Astrocyte of the hippocampus (primary cell): Measurements from ENCODE around the gene PRELID3B.
"Not testable (repeated sequence)": the region's sequence is repeated elsewhere in the genome, so short reads cannot be mapped to it uniquely, and the experiment has no call there.

Source experiments
- DNase-seq: peaks from one replicate; pipeline ENCODE4 v3.0.0; 2011; ENCODE audit warnings: low read depth, low spot score

Gene PRELID3B

DNA sequence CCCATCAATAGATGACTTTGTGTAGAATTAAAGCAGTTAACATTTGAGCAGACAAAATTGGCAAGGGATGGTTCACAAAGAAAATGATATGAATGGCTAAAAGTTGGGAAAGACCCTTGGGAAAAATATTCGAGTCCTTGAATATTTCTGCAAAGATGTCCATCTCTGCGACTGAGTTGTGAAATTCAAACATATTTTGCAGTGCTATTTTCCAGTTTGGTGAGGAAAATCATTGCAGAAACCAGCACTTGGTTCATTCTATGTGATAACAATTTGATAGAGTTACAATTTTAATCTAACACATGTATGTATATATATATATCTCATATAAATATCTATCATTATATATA, 6.1 kb upstream of the PRELID3B start:
- DNase-seq = no peak

DNA sequence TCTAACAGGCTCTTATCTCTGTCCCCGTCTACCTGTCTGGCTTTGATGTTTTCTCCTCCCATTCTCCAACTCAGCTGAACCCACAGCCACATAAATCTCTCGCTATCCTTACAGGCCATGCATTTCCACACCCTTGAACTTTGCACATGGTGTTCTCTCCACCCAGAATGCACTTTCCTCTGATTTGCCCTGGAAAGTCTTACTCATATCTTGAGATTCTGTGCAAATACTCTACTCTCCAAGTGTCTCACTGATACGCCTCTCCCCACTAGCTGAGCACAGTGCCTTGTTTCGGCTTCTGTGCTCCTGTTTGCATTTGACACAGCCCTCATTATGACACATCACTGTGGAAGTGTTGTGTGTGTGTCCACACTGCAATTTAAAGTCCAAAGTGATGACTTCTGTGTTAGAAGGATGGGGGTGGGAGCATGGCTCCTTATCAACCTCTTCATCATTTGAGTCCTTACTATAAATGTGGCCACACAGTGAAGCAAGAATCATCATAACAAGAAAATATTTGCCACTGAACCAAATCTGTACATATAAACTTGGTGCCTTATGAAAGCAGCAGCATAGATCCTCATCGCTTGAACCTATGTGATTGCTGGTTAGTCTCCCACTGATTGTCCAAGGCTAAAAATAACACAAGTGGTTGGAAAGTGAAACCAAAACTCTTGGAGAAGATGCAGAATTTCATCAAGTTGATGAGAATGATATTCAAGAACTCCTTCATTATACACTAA, 5.5 kb upstream of the PRELID3B start:
- peak; percentile 24 for DNase-seq

DNA sequence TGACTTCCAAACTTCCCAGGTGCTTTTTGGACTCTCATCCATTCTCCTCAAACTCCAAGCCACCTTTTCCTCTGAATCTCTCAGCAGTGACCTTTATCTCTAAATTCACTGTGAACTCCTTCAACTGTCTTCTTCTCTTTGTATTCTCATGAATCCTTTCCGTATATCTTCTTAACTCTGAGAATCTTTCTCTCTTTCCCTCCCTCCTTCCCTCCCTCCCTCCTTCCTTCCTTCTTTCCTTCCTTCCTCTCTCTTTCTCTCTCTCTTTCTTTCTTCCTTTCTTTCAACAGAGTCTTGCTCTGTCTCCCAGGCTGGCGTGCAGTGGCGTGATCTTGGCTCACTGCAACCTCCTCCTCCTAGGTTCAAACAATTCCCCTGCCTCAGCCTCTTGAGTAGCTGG, 4.3 kb upstream of the PRELID3B start:
- no peak for DNase-seq

DNA sequence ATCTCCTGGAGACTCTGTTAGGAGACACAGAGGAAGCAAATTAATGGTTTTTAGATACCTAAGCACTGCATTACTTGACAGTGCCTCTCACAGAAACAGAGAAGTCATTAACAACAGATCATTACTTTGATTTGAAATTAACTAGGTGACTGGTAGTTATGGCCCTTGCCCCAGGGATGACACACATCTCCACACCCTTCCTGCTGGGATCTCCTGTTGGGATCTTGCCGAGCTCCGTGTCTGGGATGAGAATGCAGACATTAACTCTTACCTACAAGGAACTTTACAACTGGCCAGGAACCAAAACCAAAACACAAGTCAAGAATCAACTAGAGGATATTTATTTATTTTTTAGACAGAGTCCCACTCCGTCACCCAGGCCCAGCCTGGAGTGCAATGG, 2.2 kb upstream of the PRELID3B start:
- DNase-seq = no peak

DNA sequence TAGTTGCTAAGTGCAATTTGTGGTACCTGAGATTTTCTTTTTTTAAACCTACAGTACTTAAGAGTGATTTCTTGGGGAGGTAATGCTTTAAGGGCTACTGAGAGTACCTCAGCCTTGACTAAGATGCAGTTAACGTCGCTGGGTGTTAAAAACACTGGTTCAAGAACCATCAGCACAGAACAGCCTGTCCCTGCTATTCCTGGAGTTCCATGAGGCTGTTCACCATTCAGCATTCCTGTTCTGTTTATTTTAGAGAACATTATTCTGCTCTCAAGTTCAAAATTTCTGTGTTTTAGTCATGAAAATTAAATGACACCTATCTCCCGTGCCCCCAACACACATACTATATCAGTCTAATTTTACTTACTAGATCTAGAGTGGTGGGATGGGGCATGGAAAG, 1.7 kb upstream of the PRELID3B start:
- DNase-seq = no peak

DNA sequence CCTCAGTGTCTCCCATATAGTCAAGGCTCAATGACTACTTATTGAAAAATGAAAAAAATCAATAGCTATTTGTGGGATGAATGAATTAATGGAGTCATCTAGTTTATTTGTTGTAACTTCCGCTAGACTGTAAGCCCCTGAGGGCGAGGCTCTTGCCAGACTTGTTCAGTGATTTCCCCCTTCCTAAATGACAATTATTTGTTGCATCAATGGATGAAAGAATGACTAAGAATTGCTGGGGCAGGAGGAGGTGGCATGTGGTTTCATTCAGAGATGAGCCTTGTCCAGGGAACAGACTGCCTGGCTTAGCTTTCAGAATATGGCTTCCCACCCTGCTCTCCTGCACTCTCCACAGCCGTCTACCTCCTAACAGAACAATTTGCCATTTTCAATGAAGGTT, 1.1 kb upstream of the PRELID3B start:
- no peak for DNase-seq

DNA sequence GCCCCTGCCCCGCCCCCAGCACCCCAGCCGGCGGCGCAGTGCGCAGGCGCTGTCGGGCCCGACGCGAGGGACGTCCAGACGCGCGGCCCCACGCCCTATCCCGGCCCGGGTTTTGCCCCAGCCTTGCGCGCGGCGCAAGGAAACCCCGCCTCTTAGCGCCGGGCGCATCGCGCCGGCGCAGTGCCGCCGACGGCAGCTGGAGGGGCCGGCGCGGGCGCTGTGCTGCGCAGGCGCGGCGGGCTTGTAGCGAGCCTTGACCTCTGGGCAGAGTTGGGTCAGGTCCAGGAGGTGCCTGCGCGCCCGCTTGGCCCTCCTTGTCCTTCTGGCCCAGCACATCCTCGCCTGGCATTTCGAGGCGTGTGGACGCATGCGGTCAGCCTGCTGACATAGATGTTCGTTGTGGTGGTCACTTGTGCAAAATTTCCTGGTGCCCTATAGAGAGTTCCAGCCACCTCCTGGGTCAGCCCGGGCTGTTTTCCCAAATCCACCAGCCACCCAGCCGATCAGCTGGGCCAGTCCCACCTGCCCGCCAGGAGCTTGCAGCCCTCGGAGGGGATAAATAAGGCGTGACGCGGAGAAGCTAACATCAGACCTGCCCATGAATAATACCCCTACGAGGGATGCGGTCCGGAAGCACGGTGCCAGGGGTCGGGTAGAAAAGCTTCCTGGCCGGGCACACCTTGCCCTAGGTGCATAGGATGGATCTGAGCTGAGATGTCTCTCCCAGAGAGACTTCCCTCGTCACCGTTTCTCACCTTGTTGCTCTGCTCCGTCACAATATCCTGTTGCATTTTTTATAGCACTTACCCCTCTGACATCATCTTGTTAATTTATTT, 428 bp upstream of the PRELID3B start:
- peak; percentile 98 for DNase-seq

DNA sequence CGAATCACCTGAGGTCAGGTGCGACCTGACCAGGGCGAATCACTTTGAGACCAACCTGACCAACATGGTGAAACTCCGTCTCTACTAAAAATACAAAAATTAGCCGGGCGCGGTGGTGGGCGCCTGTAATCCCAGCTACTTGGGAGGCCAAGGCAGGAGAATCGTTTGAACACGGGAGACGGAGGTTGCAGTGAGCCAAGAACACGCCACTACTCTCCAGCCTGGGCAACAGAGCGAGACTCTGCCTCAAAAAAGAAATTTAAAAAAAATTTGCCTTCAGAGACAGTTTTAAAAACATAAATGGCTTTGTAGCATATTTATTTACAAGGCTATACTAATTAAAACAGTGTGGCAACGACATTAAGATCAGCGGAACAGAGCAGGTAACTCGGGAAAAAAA, 1.1 kb downstream of the PRELID3B start:
- DNase-seq = not testable (repeated sequence)

DNA sequence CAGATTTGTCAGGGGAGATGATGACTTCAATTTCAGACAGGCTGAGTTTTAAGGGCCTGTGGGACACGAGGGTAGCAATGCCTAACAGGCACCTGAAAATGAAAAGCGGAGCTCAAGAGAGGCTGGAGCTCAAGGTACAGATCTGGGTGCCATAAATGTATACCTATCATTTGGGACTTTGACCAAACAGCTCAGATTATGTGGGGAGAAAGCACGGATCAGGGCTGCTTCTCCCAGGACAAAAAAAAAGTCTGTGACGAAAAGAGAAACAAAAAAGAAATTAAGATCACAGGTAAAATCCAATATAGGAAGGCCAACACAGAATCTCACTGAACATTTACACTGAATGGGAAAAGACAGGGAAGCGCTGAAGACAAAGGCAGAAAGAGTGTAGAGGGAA, 1.9 kb downstream of the PRELID3B start:
- no peak for DNase-seq

DNA sequence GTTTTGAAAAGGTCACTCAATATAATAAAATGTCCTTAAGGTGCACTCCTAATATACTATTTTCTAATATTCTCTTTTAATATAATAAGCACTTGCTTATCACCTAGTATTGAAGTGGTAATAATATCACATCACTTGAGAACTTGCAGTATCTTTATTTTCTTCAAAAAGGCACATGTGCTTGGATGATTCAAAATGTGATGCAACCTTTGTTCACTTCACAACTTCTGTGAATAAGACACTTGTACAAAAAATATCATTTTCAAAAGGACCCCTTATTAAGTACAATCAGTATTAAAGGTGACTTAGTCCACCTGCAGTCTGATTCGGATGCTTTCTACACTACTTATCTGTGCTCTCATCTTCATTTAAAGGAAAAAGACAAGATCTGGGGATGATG, 3.4 kb downstream of the PRELID3B start:
- DNase-seq = no peak

DNA sequence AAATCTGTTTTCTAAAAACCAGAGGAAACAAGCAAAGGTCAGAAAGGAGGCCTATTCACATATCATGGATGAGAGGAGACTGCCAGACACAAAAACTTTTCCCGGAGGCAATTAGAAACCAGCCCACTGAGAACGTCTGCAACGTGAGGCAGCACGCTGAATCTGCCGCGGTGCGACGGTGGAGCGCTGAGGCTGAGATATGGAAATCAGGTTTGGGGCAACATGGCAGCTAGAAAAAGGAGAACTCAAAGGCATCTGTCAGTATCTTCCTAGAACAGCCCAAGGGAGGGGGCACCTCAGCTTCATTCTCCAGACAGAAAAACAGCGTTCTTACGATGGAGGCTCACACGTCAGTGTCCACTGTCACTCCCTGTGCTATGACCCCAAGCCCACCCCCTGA, 5.2 kb downstream of the PRELID3B start:
- DNase-seq = no peak

DNA sequence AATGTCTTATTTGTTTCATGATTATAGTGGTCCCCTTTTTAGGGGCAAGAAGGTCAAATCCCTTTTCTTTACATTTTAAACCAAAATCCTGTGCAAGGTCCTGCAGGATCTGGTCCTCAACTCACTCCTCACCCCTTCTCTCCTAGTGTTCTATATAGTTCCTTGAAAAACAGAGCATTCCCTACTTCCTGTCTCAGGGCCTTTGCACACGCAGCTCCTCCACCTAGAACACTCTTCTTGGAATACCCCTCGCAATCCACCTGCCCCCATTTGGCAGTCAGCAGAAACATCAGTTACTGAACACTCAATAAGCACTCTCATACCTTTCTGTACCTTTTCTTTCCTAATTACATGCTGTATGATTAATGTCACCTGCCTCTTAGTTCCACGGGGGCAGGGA, 7.2 kb downstream of the PRELID3B start:
- DNase-seq = no peak

DNA sequence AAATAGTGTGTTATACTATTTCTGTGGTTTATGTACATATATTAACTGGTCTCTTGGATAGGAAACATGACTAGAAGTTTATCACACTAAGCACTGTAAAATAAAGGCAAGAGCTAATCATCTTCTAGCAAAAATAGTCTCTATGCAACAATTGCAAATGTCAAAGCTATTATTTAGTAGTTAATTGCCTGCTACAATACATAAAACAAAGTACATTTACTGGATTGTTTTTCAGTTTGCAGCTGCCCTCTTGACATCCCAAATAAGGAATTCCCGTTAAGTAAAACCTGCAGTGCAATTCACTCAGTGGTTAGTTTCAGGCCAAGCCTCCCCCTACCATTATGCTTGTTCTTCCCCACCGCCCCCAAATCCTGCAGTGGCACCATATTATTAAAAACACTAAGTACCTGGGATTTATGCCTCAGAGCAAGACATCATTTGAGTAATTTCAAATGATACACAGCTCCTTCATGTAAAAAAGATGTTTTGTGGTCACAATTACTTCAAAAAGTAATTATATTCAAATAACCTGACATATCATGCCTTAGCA, 8.9 kb downstream of the PRELID3B start:
- DNase-seq = no peak

DNA sequence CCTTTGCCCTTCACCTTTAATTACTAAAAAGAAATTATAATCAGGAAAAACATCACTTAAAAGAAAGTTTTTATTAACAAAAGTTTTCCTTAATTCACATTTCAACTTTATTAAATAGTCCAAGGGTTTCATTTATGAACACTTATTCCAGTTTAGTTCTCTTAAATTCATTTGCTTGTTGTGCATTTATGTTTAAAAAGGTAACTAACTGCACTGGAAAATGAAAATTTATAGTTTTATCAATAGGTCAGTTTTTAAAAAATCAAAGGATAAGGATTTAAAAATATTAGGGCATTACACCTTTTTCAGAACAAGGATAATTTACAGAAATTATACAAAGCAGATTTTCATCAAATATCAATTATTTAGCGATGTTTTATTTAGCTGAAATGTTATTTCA, 9.5 kb downstream of the PRELID3B start:
- no peak for DNase-seq

DNA sequence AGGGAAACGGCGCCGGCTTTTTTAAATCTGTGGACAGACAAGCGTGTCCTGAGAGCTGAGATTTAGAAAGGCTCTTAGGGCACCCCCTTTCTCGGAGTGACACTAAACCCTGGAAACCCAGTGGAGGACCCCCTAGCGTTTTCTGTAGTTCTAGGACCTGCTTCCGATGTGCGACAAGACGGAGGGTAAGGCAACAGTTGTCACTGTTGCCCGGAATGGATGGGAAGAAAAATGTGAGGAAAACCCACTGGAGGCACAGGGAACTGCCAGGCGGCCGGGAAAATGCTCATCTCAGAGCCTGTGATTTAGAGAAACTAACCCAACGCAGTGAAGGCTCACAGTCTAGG, 9.9 kb downstream of the PRELID3B start:
- DNase-seq = no peak

DNA sequence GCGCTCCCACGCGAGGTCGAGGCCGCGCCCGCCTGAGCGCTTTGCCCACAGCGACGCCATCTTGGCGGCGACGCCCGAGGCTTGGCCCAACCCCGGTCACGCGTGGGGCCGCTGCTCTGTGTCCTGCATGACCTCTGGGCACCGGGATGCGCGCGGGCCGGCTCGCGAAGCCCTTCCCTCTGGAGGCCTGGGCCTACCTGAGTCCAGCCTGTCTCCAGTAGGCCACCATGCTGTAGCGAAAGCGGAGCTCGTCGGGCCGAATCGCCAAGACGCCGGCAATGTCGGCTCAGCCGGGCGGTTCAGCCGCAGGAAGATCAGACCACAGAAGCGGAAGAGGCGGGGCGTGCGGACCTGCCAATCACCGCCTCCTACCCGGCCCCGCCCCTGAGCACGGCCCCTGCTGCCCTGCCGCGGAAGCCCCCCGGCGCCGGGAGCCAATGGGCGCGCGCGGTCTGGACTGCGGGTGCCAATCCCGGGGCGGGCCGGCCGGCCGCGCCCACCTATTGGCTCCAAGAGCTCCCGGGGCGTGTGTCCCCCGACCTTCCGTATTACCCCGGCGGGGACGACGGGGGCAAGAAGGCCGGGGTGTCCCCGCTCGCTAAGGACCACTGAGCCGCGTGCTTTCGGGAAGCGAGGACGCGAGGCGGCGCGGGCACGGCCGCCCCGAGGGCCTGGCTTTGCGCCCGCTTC, 10.4 kb downstream of the PRELID3B start, which contains the start of gene ATP5F1E:
ATP5F1E (minus strand) TSS at position 313 of the 690 bp plus-strand sequence; CDS start at position 229, 84 bp downstream.
- DNase-seq = peak; percentile 99

DNA sequence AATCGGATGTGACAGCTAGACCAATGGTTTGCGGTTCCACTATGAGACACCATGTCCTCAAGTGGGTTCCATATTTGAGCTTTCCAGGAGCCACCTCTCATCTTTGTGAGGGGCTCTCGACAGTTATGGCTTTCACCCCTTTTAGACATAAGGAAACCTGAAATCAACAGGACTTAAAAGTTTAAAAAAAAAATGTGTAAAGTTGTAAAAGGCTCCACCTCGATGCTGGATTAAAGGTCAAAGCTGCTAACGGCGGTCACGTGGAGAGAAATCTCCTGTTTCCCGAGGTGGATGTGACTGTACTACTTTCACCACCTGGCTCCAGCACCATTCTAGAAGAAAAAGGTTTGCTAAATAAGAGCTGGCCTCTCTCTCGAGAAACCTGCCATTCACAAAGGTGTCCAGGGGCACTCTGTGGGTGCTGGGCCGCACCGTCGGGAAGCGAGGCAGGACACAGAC, 11.0 kb downstream of the PRELID3B start:
- no peak for DNase-seq

DNA sequence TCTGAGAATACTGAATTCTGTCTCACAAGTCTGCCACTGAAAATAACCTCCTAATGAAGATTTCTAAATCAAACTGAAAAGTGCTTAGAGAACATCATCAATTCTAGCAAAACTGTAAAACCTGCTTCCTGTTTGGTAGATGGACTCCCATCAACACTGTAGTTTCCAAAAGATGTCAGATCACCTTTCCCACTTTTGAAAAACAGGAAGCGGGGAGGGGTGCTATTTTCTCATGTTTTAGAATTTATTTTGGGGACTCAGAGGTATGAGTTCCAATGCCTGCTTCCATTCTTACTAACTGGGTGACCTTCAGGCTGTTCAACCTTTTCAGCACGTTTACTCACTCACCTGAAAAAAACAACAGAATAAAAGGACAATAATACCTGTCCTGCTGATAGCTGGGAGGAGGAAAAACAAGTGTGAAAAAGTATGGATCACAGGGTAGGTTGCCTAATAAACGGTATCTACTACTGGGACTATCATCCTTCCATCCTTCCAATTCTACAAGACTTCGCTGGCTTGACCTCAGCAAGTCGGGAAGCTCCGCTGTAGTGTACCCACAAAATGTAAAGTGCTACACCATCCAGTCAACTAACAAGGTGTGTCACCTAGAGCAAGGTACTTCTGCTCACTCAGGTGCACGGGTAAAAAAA, 11.5 kb downstream of the PRELID3B start:
- DNase-seq = no peak

DNA sequence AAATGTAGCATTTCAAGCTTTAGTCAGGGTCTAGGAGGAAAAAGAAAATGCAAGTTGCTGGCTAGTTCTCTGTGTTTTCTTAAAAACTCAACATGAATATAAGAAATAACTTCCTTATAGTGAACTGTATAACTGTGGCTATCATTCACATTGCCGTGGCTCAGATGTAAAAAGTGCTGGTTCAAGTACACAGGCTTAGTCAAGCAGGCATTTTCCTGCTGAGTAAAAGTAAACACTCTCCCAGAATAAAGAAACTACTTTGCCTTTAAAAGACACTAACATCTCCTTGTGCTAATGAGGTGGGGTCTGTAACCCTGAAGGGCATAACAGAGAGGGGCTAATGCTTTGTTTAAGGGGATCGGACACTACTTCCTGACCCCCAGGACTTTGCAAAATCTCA, 13.8 kb downstream of the PRELID3B start:
- DNase-seq = no peak

DNA sequence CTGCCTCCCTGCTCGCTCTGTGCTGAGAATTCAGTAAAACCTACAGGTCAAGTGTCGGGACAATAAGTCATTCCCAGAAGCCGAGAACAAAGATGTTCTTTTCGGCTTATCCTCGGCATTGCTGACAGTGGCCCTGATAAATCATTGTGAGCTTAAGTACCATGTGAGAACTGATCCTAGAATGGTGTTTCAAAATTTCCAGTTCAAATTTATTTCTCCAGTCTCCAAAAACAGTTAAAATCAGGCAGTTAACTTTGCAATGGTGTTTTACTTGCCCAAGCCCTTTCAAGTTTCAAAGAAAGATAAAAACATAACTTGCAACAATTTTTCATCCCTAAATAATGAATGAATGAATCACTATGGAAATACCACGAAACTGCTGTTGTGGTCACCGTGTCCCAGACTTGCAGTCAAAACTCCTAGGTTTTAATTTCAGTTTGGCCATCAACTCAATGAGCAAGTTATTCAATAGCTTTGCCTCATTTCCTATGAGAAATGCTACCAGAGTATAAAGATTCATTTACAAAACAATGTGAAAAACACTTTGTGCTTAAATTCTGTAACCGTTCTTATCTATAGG, 14.8 kb downstream of the PRELID3B start:
- DNase-seq = peak; percentile 62
